AG09309 (cell line): ENCODE data around the gene SYNGR1.

ENCODE experiments used
- DNase-seq: peaks from one replicate; pipeline ENCODE4 v3.0.0-alpha.2; 2010; ENCODE audit warnings: low read depth
- H3K4me3 ChIP-seq: 2 replicates; pipeline ENCODE4 v1.5.1; 2011; ENCODE audit warnings: mild to moderate bottlenecking, low read depth, low read length, moderate library complexity; ENCODE audit not compliant: control insufficient read depth
- CTCF ChIP-seq: IDR thresholded peaks from 2 replicates; pipeline ENCODE4 v1.5.1; 2011; ENCODE audit warnings: mild to moderate bottlenecking, low read depth, low read length, inconsistent platforms; ENCODE audit not compliant: insufficient read depth, control insufficient read depth; ENCODE audit errors: missing control alignments

SYNGR1 gene

DNA sequence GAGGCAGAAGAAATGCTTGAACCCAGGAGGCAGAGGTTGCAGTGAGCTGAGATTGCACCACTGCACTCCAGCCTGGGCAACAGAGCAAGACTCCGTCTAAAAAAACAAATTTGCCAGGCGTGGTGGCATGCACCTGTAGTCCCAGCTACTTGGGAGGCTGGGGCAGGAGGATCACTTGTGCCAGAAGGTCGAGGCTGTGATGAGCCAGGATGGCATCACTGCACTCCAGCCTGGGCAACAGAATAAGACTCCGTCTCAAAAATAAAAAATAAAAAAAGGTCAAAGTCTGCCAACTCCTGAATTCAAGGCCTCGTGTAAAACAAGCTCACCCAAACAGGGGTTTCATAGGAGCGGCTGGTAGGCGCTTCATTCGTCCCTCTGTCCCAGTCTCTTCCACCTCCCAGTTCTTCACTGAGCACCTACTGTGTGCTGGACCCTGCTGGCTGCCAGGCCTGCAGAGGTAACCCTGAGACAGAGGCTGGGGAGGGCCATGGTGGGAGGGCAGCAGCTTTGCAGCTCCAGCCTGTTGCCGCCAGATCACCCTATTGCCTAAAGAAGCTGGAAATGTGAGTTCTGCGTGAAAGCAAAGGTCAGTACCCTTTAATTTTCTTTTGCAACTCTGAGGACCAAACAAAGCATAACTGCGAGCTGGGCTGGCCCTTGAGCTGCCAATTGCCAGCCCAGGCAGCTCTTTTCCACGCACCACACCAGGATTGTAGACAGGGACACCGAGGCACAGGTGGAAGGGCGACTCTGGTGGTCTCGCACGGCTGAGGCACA, 45.7 kb upstream of the SYNGR1 start:
- TF ChIP-seq CTCF, result no peak
- H3K4me3 ChIP-seq, result no peak overlapping the region

DNA sequence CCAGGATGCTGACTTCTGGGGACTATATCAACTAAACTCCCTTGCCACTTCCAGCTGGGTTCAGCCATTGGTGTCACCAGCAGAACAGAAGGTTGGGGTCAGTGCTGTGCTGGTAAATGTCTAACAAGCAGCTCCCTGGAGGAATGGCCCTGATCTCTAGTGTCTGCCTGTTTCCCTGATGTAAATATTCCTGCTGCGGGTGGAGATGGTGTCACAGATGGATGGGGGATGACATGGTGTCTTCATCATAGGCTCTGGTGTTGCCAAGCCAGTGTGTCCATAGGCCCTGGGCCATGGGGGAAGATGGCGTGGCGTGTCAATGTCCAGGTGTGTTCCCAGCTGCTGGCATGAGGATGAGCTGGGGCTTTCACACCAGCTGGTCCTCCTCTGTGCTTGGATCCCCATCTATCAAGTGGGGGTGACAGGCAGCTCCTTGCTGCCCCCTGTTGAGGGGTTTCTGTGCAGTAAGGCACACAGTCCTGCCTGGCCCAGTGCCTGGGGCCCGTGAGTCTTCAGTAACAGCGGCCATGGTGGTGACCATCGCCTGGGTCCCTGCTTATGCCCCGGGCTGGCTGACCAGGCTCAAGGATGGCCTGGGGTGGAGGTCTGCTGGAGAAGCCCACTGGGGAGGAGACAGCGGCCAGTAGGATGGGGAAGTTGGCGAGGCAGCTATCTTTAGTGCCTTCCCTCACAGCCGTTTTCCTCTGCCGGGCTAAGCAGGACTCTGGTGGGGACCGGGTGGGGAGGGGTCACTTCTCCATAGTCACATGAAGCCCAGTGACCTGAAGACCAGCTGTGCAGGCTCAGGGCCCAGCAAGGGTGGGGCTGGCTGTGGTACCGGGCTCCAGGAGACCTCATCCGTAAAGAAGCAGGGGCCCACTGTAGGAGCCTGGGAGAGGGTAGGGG, 43.1 kb upstream of the SYNGR1 start:
- no peak overlapping the region for H3K4me3 ChIP-seq
- no peak for DNase-seq
- TF ChIP-seq CTCF, result peak; percentile 29

More for the DNA sequence above, 45.7 kb upstream of the SYNGR1 start:
- DNase-seq, result no peak

- TF ChIP-seq CTCF, result peak; percentile 28
- DNase-seq, result peak; percentile 88
- no peak overlapping the region for H3K4me3 ChIP-seq
Measured at GRCh38 chr22:39308614-39309363, 41.0 kb upstream of the SYNGR1 start.

DNA sequence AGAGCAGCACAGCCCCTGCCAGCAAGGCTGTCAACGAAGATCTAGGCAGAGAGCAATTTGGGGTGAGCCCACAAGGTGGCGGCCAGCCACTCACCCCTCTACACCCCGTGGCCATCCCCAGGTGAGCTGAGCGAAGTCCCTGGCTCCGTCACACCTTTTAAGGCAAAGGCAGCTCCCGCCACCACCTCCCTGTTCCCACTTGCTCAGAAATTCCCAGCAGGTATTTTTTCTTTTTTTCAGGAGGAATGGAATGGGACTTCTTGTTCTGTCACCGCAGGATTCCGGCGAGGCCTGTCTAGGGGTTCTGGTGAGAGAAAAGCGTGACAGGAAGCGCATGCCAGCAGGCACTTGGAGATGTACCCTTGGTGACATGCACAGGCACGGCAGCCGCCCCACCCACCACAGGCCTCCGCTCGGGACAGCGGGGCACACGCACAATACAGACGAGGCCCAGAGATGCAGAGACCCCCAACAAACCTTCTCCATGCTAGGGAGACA, 40.4 kb upstream of the SYNGR1 start:
- H3K4me3 ChIP-seq, result no peak overlapping the region
- TF ChIP-seq CTCF, result peak; percentile 19
- DNase-seq, result no peak

GRCh38 chr22:39309881-39310714, 39.7 kb upstream of the SYNGR1 start:
- TF ChIP-seq CTCF, result no peak
- DNase-seq, result no peak
- H3K4me3 ChIP-seq, result no peak overlapping the region
